Caco-2 (cell line): ENCODE measurements around the gene PPP1R37. TPM values are rescaled to one million over a fixed set of nuclear protein-coding genes. Genes with fewer than 3 reads are reported as not detected.
A peak's percentile ranks its signal among the peaks of the same experiment; 100 is the strongest.

Experiments used
- BruUV-seq: library from RNA; stranded (reverse); fragments of 400-500 nt; replicated peaks from 2 replicates; lab custom pipeline; 2021; lab: Mats Ljungman, UMichigan
- CTCF ChIA-PET: fragments of 300-600 bp; sonication (Branson Sonifier 250); formaldehyde crosslinking; loops from one replicate; lab custom pipeline; 2022; ENCODE audit warnings: antibody characterized with exemption; lab: Charles Lee
- POLR2A ChIA-PET: fragments of 300-600 bp; sonication (Branson Sonifier 250); formaldehyde crosslinking; loops from one replicate; lab custom pipeline; 2022; ENCODE audit warnings: antibody characterized with exemption; lab: Charles Lee
- DNase-seq, 2 experiments: peaks; one replicate each; pipeline versions ENCODE4 v3.0.0 to v3.0.0-alpha.2; 2020 to 2022
- H3K27me3 ChIP-seq: replicated peaks from 2 replicates; pipeline ENCODE4 v1.6.0; 2011; ENCODE audit warnings: low read length; ENCODE audit not compliant: control insufficient read depth, insufficient read depth
- H3K36me3 ChIP-seq: 2 replicates; pipeline ENCODE4 v1.5.1; 2011; ENCODE audit warnings: low read length; ENCODE audit not compliant: control insufficient read depth, insufficient read depth
- H3K4me1 ChIP-seq: fragments of 250-450 bp; sonication (Bioruptor Pico); 2 replicates; pipeline ENCODE4 v1.5.1; 2020; ENCODE audit warnings: mild to moderate bottlenecking
- H3K4me3 ChIP-seq: 2 replicates; pipeline ENCODE4 v1.5.1; 2011; ENCODE audit warnings: low read depth, mild to moderate bottlenecking, control low read depth, low read length
- H3K9me3 ChIP-seq: fragments of 250-450 bp; sonication (Bioruptor Pico); 2 replicates; pipeline ENCODE4 v1.5.1; 2020; ENCODE audit warnings: mild to moderate bottlenecking, moderate library complexity
- H3K27ac Mint-ChIP-seq: one replicate; pipeline ENCODE4 v1.8.0; 2022; ENCODE audit warnings: mixed read lengths; ENCODE audit not compliant: unreplicated experiment
- H3K27me3 Mint-ChIP-seq: one replicate; pipeline ENCODE4 v1.8.0; 2022; ENCODE audit warnings: mixed read lengths; ENCODE audit not compliant: insufficient read depth, unreplicated experiment
- H3K36me3 Mint-ChIP-seq: one replicate; pipeline ENCODE4 v1.8.0; 2022; ENCODE audit warnings: mild to moderate bottlenecking, mixed read lengths; ENCODE audit not compliant: insufficient read depth, unreplicated experiment
- H3K4me1 Mint-ChIP-seq: one replicate; pipeline ENCODE4 v1.8.0; 2022; ENCODE audit warnings: low read depth, mixed read lengths; ENCODE audit not compliant: unreplicated experiment
- H3K4me3 Mint-ChIP-seq: one replicate; pipeline ENCODE4 v1.8.0; 2022; ENCODE audit warnings: mild to moderate bottlenecking, moderate library complexity, mixed read lengths; ENCODE audit not compliant: unreplicated experiment
- H3K9me3 Mint-ChIP-seq: one replicate; pipeline ENCODE4 v1.8.0; 2022; ENCODE audit warnings: mixed read lengths; ENCODE audit not compliant: unreplicated experiment
- CTCF ChIP-seq, 2 experiments: fragments of 200-600 bp in 1 of 2; IDR thresholded peaks; 1 replicate in 1 of 2; 2 replicates in 1 of 2; pipeline versions ENCODE4 v1.5.1 to v1.8.0; 2011 to 2022; ENCODE audit warnings: antibody characterized with exemption in 1 of 2, control low read depth in 1 of 2, inconsistent platforms in 1 of 2, low read depth in 1 of 2, low read length in 1 of 2, mild to moderate bottlenecking in 1 of 2, moderate library complexity in 1 of 2; ENCODE audit not compliant: insufficient read depth in 1 of 2, severe bottlenecking in 1 of 2, unreplicated experiment in 1 of 2
- intact Hi-C: fragments of 100-400 bp; cut with micrococcal nuclease; formaldehyde crosslinking; loops from one replicate; pipeline ENCODE4 v1.10.0; 2022; ENCODE audit not compliant: unreplicated experiment
- total RNA-seq: library from RNA; stranded (reverse); gene quantifications from 2 replicates; pipeline ENCODE4 v1.2.3, GENCODE V29; 2022

The PPP1R37 gene
- total RNA-seq, 1 experiment from 2014 or later, result 42.1 TPM

- CTCF ChIA-PET, result interaction anchor here (0.9 to 2.3 kb wide), 2 partner anchors 20 to 26 kb away, joined by 3 to 17 read pairs; partner anchors contain the start of genes BLOC1S3 and TRAPPC6A
- peak overlapping the region; percentile 64 for H3K27ac Mint-ChIP-seq
- Histone ChIP-seq H3K4me3 (peak overlapping the region; percentile 67), H3K27me3 (no peaks in the 10 kb centered on the region), H3K9me3 (no peaks in the 10 kb centered on the region), H3K4me1 (peaks cover 16% of the 10 kb centered on the region), H3K36me3 (no peaks in the 10 kb centered on the region)
- TF ChIP-seq CTCF (IDR thresholded peaks at IDR 0.05; ENCODE audit: insufficient read depth in 1 of 2, low read depth in 1 of 2, low read length in 1 of 2, severe bottlenecking in 1 of 2, unreplicated experiment in 1 of 2), result no peak
- no peaks in the 10 kb centered on the region for H3K9me3 Mint-ChIP-seq
- BruUV-seq, result no TSS peak
- DNase-seq, result peak; percentile 78 to 84
- H3K27me3 Mint-ChIP-seq, result no peaks in the 10 kb centered on the region
- H3K4me3 Mint-ChIP-seq, result peak overlapping the region; percentile 74
- peaks cover 11% of the 10 kb centered on the region for H3K4me1 Mint-ChIP-seq
- POLR2A ChIA-PET, result interaction anchor here (0.6 to 2.4 kb wide), 3 partner anchors 26 to 269 kb away, joined by 3 to 16 read pairs (median 4); partner anchors contain the start of genes BLOC1S3, PPP1R37 and TRAPPC6A
- intact Hi-C loops, result no loop called here
- peaks cover 43% of the 10 kb centered on the region for H3K36me3 Mint-ChIP-seq
These were observed 59.7 kb downstream of the PPP1R37 start for GRCh38 chr19:45152504-45153338.

GRCh38 chr19:45153339-45154063, 60.5 kb downstream of the PPP1R37 start:
- H3K9me3 Mint-ChIP-seq, result no peaks in the 10 kb centered on the region
- POLR2A ChIA-PET, result interaction anchor here (0.5 to 2.4 kb wide), 4 partner anchors 25 to 269 kb away, joined by 3 to 16 read pairs (median 10); partner anchors contain the start of genes BLOC1S3, PPP1R37 and TRAPPC6A
- no peaks in the 10 kb centered on the region for H3K36me3 ChIP-seq
- H3K27me3 Mint-ChIP-seq, result no peaks in the 10 kb centered on the region
- H3K36me3 Mint-ChIP-seq, result peaks cover 48% of the 10 kb centered on the region
- H3K27me3 ChIP-seq, result no peaks in the 10 kb centered on the region
- no peaks in the 10 kb centered on the region for H3K9me3 ChIP-seq
- peak overlapping the region; percentile 64 for H3K27ac Mint-ChIP-seq
- H3K4me1 Mint-ChIP-seq, result peaks cover 11% of the 10 kb centered on the region
- DNase-seq, result peak; percentile 79 to 85
- intact Hi-C loops, result loop anchor here (1.0 kb wide), 1 partner anchor 25 kb away; the partner anchor contains the start of genes BLOC1S3 and TRAPPC6A
- TF ChIP-seq CTCF (IDR thresholded peaks at IDR 0.05; ENCODE audit: insufficient read depth in 1 of 2, low read depth in 1 of 2, low read length in 1 of 2, severe bottlenecking in 1 of 2, unreplicated experiment in 1 of 2), result no peak
- peak overlapping the region; percentile 74 for H3K4me3 Mint-ChIP-seq
- CTCF ChIA-PET, result interaction anchor here (0.6 to 2.3 kb wide), 6 partner anchors 10 to 240 kb away, joined by 3 to 17 read pairs (median 4); partner anchors contain the start of genes BLOC1S3, PPP1R37 and TRAPPC6A
- no TSS peak for BruUV-seq
- peak overlapping the region; percentile 67 for H3K4me3 ChIP-seq
- peaks cover 16% of the 10 kb centered on the region for H3K4me1 ChIP-seq
